GM12801 (cell line): ENCODE data around the gene DAAM1.

ENCODE experiments used
- CTCF ChIP-seq: IDR thresholded peaks from one replicate; pipeline ENCODE4 v1.5.1; 2011; ENCODE audit warnings: control low read depth; ENCODE audit not compliant: insufficient read length; ENCODE audit errors: extremely low read depth

DAAM1 gene

GRCh38 chr14:59314953-59315599 lies 126.6 kb downstream of the DAAM1 start:
- TF ChIP-seq CTCF, result no peak

- TF ChIP-seq CTCF, result no peak
Observed at GRCh38 chr14:59316151-59316830, 127.8 kb downstream of the DAAM1 start.

GRCh38 chr14:59317346-59317745 lies 128.9 kb downstream of the DAAM1 start:
- TF ChIP-seq CTCF, result no peak

GRCh38 chr14:59317798-59318505 lies 129.5 kb downstream of the DAAM1 start:
- no peak for TF ChIP-seq CTCF

- TF ChIP-seq CTCF, result no peak
Observed at GRCh38 chr14:59318908-59319307, 130.4 kb downstream of the DAAM1 start.

- no peak for TF ChIP-seq CTCF
Observed at GRCh38 chr14:59320361-59320760, 131.9 kb downstream of the DAAM1 start.

GRCh38 chr14:59320763-59321625 lies 132.5 kb downstream of the DAAM1 start:
- no peak for TF ChIP-seq CTCF
